GM12878 (cell line): ENCODE results near the gene ATP5PB. TPM values are rescaled to one million over a fixed set of nuclear protein-coding genes. Genes with fewer than 3 reads are reported as not detected.

Experiments used
- BCLAF1 ChIP-seq: fragments of 450-650 bp; IDR thresholded peaks from 2 replicates; pipeline ENCODE4 v1.6.1; 2017; ENCODE audit warnings: antibody characterized with exemption, mild to moderate bottlenecking, moderate library complexity
- CUX1 ChIP-seq: IDR thresholded peaks from 2 replicates; pipeline ENCODE4 v1.6.1; 2012; ENCODE audit warnings: improper control_type of control experiment, low read depth, low read length; ENCODE audit not compliant: insufficient replicate concordance
- EZH2 ChIP-seq: IDR thresholded peaks from 2 replicates; pipeline ENCODE4 v1.6.1; 2012; ENCODE audit warnings: low read depth, mild to moderate bottlenecking, control low read depth, inconsistent platforms, low read length, borderline replicate concordance; ENCODE audit not compliant: control insufficient read depth
- IRF4 ChIP-seq: IDR thresholded peaks from 2 replicates; pipeline ENCODE4 v1.6.1; 2011; ENCODE audit warnings: low read depth, low read length
- JUND ChIP-seq: IDR thresholded peaks from 2 replicates; pipeline ENCODE4 v1.6.1; 2012; ENCODE audit warnings: low read depth, mild to moderate bottlenecking, low read length, improper control_type of control experiment, moderate library complexity
- KLF5 ChIP-seq: fragments of 450-650 bp; IDR thresholded peaks from 2 replicates; pipeline ENCODE4 v1.6.1; 2014; ENCODE audit warnings: mild to moderate bottlenecking; ENCODE audit not compliant: partially characterized antibody
- PBX3 ChIP-seq: IDR thresholded peaks from 2 replicates; pipeline ENCODE4 v1.6.1; 2011; ENCODE audit warnings: mild to moderate bottlenecking, low read depth, low read length, moderate library complexity; ENCODE audit not compliant: insufficient replicate concordance
- SMC3 ChIP-seq: IDR thresholded peaks from 2 replicates; pipeline ENCODE4 v1.6.1; 2011; ENCODE audit warnings: low read length, improper control_type of control experiment, borderline replicate concordance
- SRF ChIP-seq, 2 experiments: IDR thresholded peaks; 2 replicates each; pipeline ENCODE4 v1.6.1; 2011; ENCODE audit warnings: low read depth in 2 of 2, low read length in 2 of 2, mild to moderate bottlenecking in 1 of 2, moderate library complexity in 1 of 2
- SUZ12 ChIP-seq: fragments of 200-600 bp; sonication (generic); IDR thresholded peaks from one replicate; pipeline ENCODE4 v1.6.1; 2018; ENCODE audit warnings: antibody characterized with exemption, mild to moderate bottlenecking; ENCODE audit not compliant: unreplicated experiment
- TCF3 ChIP-seq: IDR thresholded peaks from 2 replicates; pipeline ENCODE4 v1.6.1; 2012; ENCODE audit warnings: low read depth, mild to moderate bottlenecking, low read length, borderline replicate concordance; ENCODE audit not compliant: insufficient read depth
- ZZZ3 ChIP-seq: IDR thresholded peaks from 2 replicates; pipeline ENCODE4 v1.6.1; 2011; ENCODE audit warnings: low read depth; ENCODE audit not compliant: control insufficient read depth, insufficient read length
- polyA plus RNA-seq, 11 experiments: library from polyadenylated mRNA; depleted of rRNA in 4 of 11; unstranded in 6 of 11; stranded (reverse) in 5 of 11; fragments of >200 nt; fragmentation: Nextera tagmentation in 4 of 11; fragmentation: Illumina TruSeq in 1 of 11; extraction: Ambion mirVana in 4 of 11; extraction: Trizol in 1 of 11; gene quantifications; 1 replicate in 1 of 11; 2 replicates in 10 of 11; pipeline versions ENCODE4 v1.2.1 to v1.2.3, GENCODE V29; 2011 to 2016; ENCODE audit warnings: inconsistent platforms in 2 of 11, missing spikeins in 2 of 11, low read depth in 1 of 11
- total RNA-seq, 4 experiments: library from RNA; depleted of rRNA in 3 of 4; stranded (reverse); fragments of >200 nt in 3 of 4; fragmentation: Illumina TruSeq in 1 of 4; extraction: Trizol in 1 of 4; gene quantifications; 2 replicates each; pipeline versions ENCODE4 v1.2.1 to v1.2.3, GENCODE V29; 2013 to 2021
- TF ChIP-seq, protein P1 (sequence below): IDR thresholded peaks from 2 replicates; pipeline ENCODE4 v1.6.1; 2012; ENCODE audit warnings: mild to moderate bottlenecking, low read depth, low read length

ATP5PB gene
- total and polyA plus RNA-seq, 10 of the 15 experiments (the other 5 are each of a cell fraction or from before 2014, with no cell fraction given) = 380 to 1,760 (median 677) TPM

GRCh38 chr1:111476761-111477309, 27.6 kb downstream of the ATP5PB start (continued):
- TF ChIP-seq BCLAF1 (no peak), KLF5 (no peak), ZZZ3 (no peak), SRF (IDR thresholded peaks at IDR 0.05; ENCODE audit: low read depth in 2 of 2, low read length in 2 of 2) (0 out of 4 replicates have a peak, but pooled peaks of 1 of the 2 experiments have one; percentile 51), PBX3 (no peak), IRF4 (peak; percentile 56; the same call in 1 of the 2 replicates), TCF3 (no peak), CUX1 (no peak), SMC3 (no peak), SUZ12 (no peak), EZH2 (no peak), JUND (no peak)
- TF ChIP-seq, protein P1, sequence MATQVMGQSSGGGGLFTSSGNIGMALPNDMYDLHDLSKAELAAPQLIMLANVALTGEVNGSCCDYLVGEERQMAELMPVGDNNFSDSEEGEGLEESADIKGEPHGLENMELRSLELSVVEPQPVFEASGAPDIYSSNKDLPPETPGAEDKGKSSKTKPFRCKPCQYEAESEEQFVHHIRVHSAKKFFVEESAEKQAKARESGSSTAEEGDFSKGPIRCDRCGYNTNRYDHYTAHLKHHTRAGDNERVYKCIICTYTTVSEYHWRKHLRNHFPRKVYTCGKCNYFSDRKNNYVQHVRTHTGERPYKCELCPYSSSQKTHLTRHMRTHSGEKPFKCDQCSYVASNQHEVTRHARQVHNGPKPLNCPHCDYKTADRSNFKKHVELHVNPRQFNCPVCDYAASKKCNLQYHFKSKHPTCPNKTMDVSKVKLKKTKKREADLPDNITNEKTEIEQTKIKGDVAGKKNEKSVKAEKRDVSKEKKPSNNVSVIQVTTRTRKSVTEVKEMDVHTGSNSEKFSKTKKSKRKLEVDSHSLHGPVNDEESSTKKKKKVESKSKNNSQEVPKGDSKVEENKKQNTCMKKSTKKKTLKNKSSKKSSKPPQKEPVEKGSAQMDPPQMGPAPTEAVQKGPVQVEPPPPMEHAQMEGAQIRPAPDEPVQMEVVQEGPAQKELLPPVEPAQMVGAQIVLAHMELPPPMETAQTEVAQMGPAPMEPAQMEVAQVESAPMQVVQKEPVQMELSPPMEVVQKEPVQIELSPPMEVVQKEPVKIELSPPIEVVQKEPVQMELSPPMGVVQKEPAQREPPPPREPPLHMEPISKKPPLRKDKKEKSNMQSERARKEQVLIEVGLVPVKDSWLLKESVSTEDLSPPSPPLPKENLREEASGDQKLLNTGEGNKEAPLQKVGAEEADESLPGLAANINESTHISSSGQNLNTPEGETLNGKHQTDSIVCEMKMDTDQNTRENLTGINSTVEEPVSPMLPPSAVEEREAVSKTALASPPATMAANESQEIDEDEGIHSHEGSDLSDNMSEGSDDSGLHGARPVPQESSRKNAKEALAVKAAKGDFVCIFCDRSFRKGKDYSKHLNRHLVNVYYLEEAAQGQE = no peak
